ENCODE results near the gene GLIS1. TPM values are rescaled to one million over a fixed set of nuclear protein-coding genes. Genes with fewer than 3 reads are reported as not detected.

Gene GLIS1
- total and polyA plus RNA-seq, 4 donors = 0.19 to 1.8 (median 0.65) TPM

DNA sequence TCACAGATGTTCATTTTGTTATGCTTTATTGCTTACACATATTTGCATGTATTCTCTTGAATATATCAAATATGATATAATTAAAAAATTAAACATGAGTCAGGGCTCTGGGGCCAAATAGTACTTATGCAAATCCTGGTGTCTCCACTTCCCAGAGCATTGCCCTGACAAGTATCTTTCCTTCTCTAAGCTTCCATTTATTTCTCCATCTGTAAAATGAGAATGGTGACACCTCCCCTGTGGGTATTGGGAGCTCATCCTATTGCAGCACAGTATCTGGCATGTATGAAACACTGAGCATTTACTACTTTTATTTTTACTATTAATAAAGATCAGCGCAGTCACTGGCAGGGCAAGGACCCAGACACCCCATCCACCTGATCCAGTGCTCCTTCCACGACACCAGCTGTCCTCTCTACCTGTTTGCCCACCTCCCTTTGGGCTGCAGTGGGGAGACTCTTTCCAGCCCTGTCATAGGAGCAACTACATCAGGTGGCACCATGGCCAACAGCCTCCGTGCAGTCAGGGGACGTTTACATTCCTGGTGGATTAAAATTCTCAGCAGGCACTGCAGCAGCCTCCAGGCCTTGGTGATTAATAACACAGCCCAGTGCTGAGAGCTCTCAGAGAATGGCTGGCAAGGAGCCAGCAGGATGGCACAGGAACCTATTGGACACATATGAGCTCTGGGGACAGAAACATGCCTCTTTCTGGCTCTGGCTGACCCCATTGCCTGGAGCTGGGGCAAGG, 166.7 kb downstream of the GLIS1 start:
- H3K36me3 ChIP-seq (ENCODE audit: control insufficient read depth in 1 of 2, insufficient read depth in 2 of 2, low read length in 1 of 2) = peaks cover 0 to 2% of the 10 kb centered on the region in 2 donors
- 58 to 61% methylated on average over 4 of the region's 4 CpGs for WGBS, 2 donors
- no peak overlapping the region for H3K27ac ChIP-seq (ENCODE audit: low read depth in 1 of 2, low read length in 2 of 2)
- no peaks in the 10 kb centered on the region for H3K27me3 ChIP-seq (ENCODE audit: control insufficient read depth in 1 of 2, insufficient read depth in 2 of 2, low read length in 1 of 2)
- intact Hi-C loops (cut with DNase I) = no loop called here
- H3K9me3 ChIP-seq (ENCODE audit: control insufficient read depth, low read length) = peaks cover 3% of the 10 kb centered on the region
- ATAC-seq (ENCODE audit: low FRiP score) (no peak), DNase-seq (peak; percentile 44 to 70)
- no peaks in the 10 kb centered on the region for H3K4me1 ChIP-seq (ENCODE audit: control insufficient read depth in 1 of 2, insufficient read depth in 2 of 2, low read length in 2 of 2)
- no peak overlapping the region for H3K4me3 ChIP-seq (ENCODE audit: low read length in 2 of 2)

- peaks cover 0 to 2% of the 10 kb centered on the region in 2 donors for H3K36me3 ChIP-seq (ENCODE audit: control insufficient read depth in 1 of 2, insufficient read depth in 2 of 2, low read length in 1 of 2)
- no peak for ATAC-seq (ENCODE audit: low FRiP score)
- H3K9me3 ChIP-seq (ENCODE audit: control insufficient read depth, low read length) = peaks cover 3% of the 10 kb centered on the region
- no peaks in the 10 kb centered on the region for H3K27me3 ChIP-seq (ENCODE audit: control insufficient read depth in 1 of 2, insufficient read depth in 2 of 2, low read length in 1 of 2)
- intact Hi-C loops (cut with DNase I) = no loop called here
- no peak overlapping the region for H3K27ac ChIP-seq (ENCODE audit: low read depth in 1 of 2, low read length in 2 of 2)
- no peaks in the 10 kb centered on the region for H3K4me1 ChIP-seq (ENCODE audit: control insufficient read depth in 1 of 2, insufficient read depth in 2 of 2, low read length in 2 of 2)
- no peak overlapping the region for H3K4me3 ChIP-seq (ENCODE audit: low read length in 2 of 2)
- WGBS, 2 donors = 96 to 97% methylated on average over 2 of the region's 2 CpGs
- DNase-seq = no peak
Observed at GRCh38 chr1:53568540-53568939, 170.4 kb downstream of the GLIS1 start.

- no peak overlapping the region for H3K27ac ChIP-seq (ENCODE audit: low read depth in 1 of 2, low read length in 2 of 2)
- DNase-seq = peak; percentile 12 to 17
- H3K4me3 ChIP-seq (ENCODE audit: low read length in 2 of 2) = no peak overlapping the region
- H3K9me3 ChIP-seq (ENCODE audit: control insufficient read depth, low read length) = peaks cover 3% of the 10 kb centered on the region
- peaks cover 0 to 2% of the 10 kb centered on the region in 2 donors for H3K36me3 ChIP-seq (ENCODE audit: control insufficient read depth in 1 of 2, insufficient read depth in 2 of 2, low read length in 1 of 2)
- 96 to 98% methylated on average over 3 of the region's 3 CpGs for WGBS, 2 donors
- H3K27me3 ChIP-seq (ENCODE audit: control insufficient read depth in 1 of 2, insufficient read depth in 2 of 2, low read length in 1 of 2) = no peaks in the 10 kb centered on the region
- intact Hi-C loops (cut with DNase I) = no loop called here
- H3K4me1 ChIP-seq (ENCODE audit: control insufficient read depth in 1 of 2, insufficient read depth in 2 of 2, low read length in 2 of 2) = no peaks in the 10 kb centered on the region
- ATAC-seq (ENCODE audit: low FRiP score) = no peak
Observed at GRCh38 chr1:53567851-53568250, 171.1 kb downstream of the GLIS1 start.

- intact Hi-C loops (cut with DNase I) = no loop called here
- H3K4me1 ChIP-seq (ENCODE audit: control insufficient read depth in 1 of 2, insufficient read depth in 2 of 2, low read length in 2 of 2) = no peaks in the 10 kb centered on the region
- peaks cover 0 to 2% of the 10 kb centered on the region in 2 donors for H3K36me3 ChIP-seq (ENCODE audit: control insufficient read depth in 1 of 2, insufficient read depth in 2 of 2, low read length in 1 of 2)
- no peaks in the 10 kb centered on the region for H3K27me3 ChIP-seq (ENCODE audit: control insufficient read depth in 1 of 2, insufficient read depth in 2 of 2, low read length in 1 of 2)
- H3K27ac ChIP-seq (ENCODE audit: low read depth in 1 of 2, low read length in 2 of 2) = no peak overlapping the region
- WGBS, 2 donors = 69 to 75% methylated on average over 3 of the region's 3 CpGs
- no peak for ATAC-seq (ENCODE audit: low FRiP score)
- H3K4me3 ChIP-seq (ENCODE audit: low read length in 2 of 2) = no peak overlapping the region
- DNase-seq = peak in 1 of 2 donors; percentile 32
- peaks cover 3% of the 10 kb centered on the region for H3K9me3 ChIP-seq (ENCODE audit: control insufficient read depth, low read length)
Observed at GRCh38 chr1:53567450-53567849, 171.5 kb downstream of the GLIS1 start.

GRCh38 chr1:53563611-53564010, 175.4 kb downstream of the GLIS1 start:
- WGBS, 2 donors = 57 to 68% methylated on average over 4 of the region's 4 CpGs
- no peak for ATAC-seq (ENCODE audit: low FRiP score)
- Histone ChIP-seq H3K4me1 (ENCODE audit: control insufficient read depth in 1 of 2, insufficient read depth in 2 of 2, low read length in 2 of 2) (no peaks in the 10 kb centered on the region), H3K9me3 (ENCODE audit: control insufficient read depth, low read length) (peaks cover 3% of the 10 kb centered on the region), H3K27me3 (ENCODE audit: control insufficient read depth in 1 of 2, insufficient read depth in 2 of 2, low read length in 1 of 2) (no peaks in the 10 kb centered on the region), H3K36me3 (ENCODE audit: control insufficient read depth in 1 of 2, insufficient read depth in 2 of 2, low read length in 1 of 2) (peaks cover 0 to 2% of the 10 kb centered on the region in 2 donors), H3K27ac (ENCODE audit: low read depth in 1 of 2, low read length in 2 of 2) (no peak overlapping the region), H3K4me3 (ENCODE audit: low read length in 2 of 2) (no peak overlapping the region)
- no peak for DNase-seq
- intact Hi-C loops (cut with DNase I) = no loop called here

DNA sequence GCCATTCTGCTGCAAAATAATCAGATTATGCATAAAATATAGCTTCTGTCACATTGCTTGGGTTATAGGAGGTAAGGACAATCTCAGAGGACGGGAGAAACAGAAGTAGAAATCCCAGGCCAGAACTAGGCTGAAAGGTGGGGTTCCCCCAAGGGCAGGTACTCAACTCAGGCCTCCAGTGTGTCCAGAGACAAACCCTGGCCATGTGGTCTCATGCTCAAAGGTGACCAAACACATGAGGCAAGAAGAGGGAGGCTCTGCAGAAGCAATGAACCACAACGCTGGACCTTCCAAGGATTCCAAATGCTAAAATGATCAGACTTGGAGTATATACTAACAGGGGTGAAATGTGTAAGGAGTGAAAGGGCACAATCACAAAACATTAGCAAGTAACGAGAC, 176.0 kb downstream of the GLIS1 start:
- ATAC-seq (ENCODE audit: low FRiP score) (no peak), DNase-seq (peak in 1 of 2 donors; percentile 11)
- H3K4me3 ChIP-seq (ENCODE audit: low read length in 2 of 2) = no peak overlapping the region
- no peaks in the 10 kb centered on the region for H3K27me3 ChIP-seq (ENCODE audit: control insufficient read depth in 1 of 2, insufficient read depth in 2 of 2, low read length in 1 of 2)
- 88% methylated on average over 3 of the region's 3 CpGs for WGBS, 2 donors
- no peaks in the 10 kb centered on the region for H3K4me1 ChIP-seq (ENCODE audit: control insufficient read depth in 1 of 2, insufficient read depth in 2 of 2, low read length in 2 of 2)
- no peak overlapping the region for H3K27ac ChIP-seq (ENCODE audit: low read depth in 1 of 2, low read length in 2 of 2)
- H3K9me3 ChIP-seq (ENCODE audit: control insufficient read depth, low read length) = peaks cover 3% of the 10 kb centered on the region
- H3K36me3 ChIP-seq (ENCODE audit: control insufficient read depth in 1 of 2, insufficient read depth in 2 of 2, low read length in 1 of 2) = peaks cover 0 to 2% of the 10 kb centered on the region in 2 donors
- intact Hi-C loops (cut with DNase I) = no loop called here

GRCh38 chr1:53562291-53562980, 176.5 kb downstream of the GLIS1 start:
- no peaks in the 10 kb centered on the region for H3K4me1 ChIP-seq (ENCODE audit: control insufficient read depth in 1 of 2, insufficient read depth in 2 of 2, low read length in 2 of 2)
- no peak overlapping the region for H3K27ac ChIP-seq (ENCODE audit: low read depth in 1 of 2, low read length in 2 of 2)
- H3K9me3 ChIP-seq (ENCODE audit: control insufficient read depth, low read length) = peaks cover under 1% of the 10 kb centered on the region
- no peak overlapping the region for H3K4me3 ChIP-seq (ENCODE audit: low read length in 2 of 2)
- H3K27me3 ChIP-seq (ENCODE audit: control insufficient read depth in 1 of 2, insufficient read depth in 2 of 2, low read length in 1 of 2) = no peaks in the 10 kb centered on the region
- DNase-seq (peak; percentile 21 to 55), ATAC-seq (ENCODE audit: low FRiP score) (no peak)
- WGBS, 2 donors = 71 to 83% methylated on average over 14 of the region's 14 CpGs
- H3K36me3 ChIP-seq (ENCODE audit: control insufficient read depth in 1 of 2, insufficient read depth in 2 of 2, low read length in 1 of 2) = no peaks in the 10 kb centered on the region
- intact Hi-C loops (cut with DNase I) = no loop called here

GRCh38 chr1:53561503-53562105, 177.4 kb downstream of the GLIS1 start:
- no peaks in the 10 kb centered on the region for H3K36me3 ChIP-seq (ENCODE audit: control insufficient read depth in 1 of 2, insufficient read depth in 2 of 2, low read length in 1 of 2)
- intact Hi-C loops (cut with DNase I) = no loop called here
- no peaks in the 10 kb centered on the region for H3K27me3 ChIP-seq (ENCODE audit: control insufficient read depth in 1 of 2, insufficient read depth in 2 of 2, low read length in 1 of 2)
- 67 to 72% methylated on average over 11 of the region's 11 CpGs for WGBS, 2 donors
- H3K27ac ChIP-seq (ENCODE audit: low read depth in 1 of 2, low read length in 2 of 2) = no peak overlapping the region
- ATAC-seq (ENCODE audit: low FRiP score) (no peak), DNase-seq (peak; percentile 12 to 49)
- H3K4me3 ChIP-seq (ENCODE audit: low read length in 2 of 2) = no peak overlapping the region
- H3K4me1 ChIP-seq (ENCODE audit: control insufficient read depth in 1 of 2, insufficient read depth in 2 of 2, low read length in 2 of 2) = no peaks in the 10 kb centered on the region
- H3K9me3 ChIP-seq (ENCODE audit: control insufficient read depth, low read length) = no peaks in the 10 kb centered on the region
